HG03439 (cell line): ENCODE results near the gene CGNL1.

ENCODE experiments used
- ATAC-seq: cut with Tn5 transposase; IDR thresholded peaks from one replicate; pipeline ENCODE4 v1.9.1; 2021; ENCODE audit warnings: mild to moderate bottlenecking, moderate library complexity; ENCODE audit not compliant: unreplicated experiment

CGNL1 gene

GRCh38 chr15:57348081-57348480 is 28.2 kb upstream of the CGNL1 start:
- ATAC-seq, result no peak

- ATAC-seq, result no peak
Measured at GRCh38 chr15:57352535-57353316, 23.6 kb upstream of the CGNL1 start.

GRCh38 chr15:57353317-57353804 is 22.9 kb upstream of the CGNL1 start:
- no peak for ATAC-seq

- ATAC-seq, result no peak
Measured at GRCh38 chr15:57354436-57355123, 21.7 kb upstream of the CGNL1 start.

- no peak for ATAC-seq
Measured at GRCh38 chr15:57355259-57355658, 21.0 kb upstream of the CGNL1 start.

- ATAC-seq, result no peak
Measured at GRCh38 chr15:57356178-57356577, 20.1 kb upstream of the CGNL1 start.

GRCh38 chr15:57356636-57357035 is 19.7 kb upstream of the CGNL1 start:
- no peak for ATAC-seq

GRCh38 chr15:57357799-57358198 is 18.5 kb upstream of the CGNL1 start:
- no peak for ATAC-seq

- ATAC-seq, result no peak
Measured at GRCh38 chr15:57358571-57358970, 17.7 kb upstream of the CGNL1 start.

- no peak for ATAC-seq
Measured at GRCh38 chr15:57363661-57364060, 12.6 kb upstream of the CGNL1 start.

- no peak for ATAC-seq
Measured at GRCh38 chr15:57364282-57365007, 11.9 kb upstream of the CGNL1 start.

GRCh38 chr15:57367556-57367955 is 8.7 kb upstream of the CGNL1 start:
- ATAC-seq, result no peak

- no peak for ATAC-seq
Measured at GRCh38 chr15:57370929-57371328, 5.4 kb upstream of the CGNL1 start.

GRCh38 chr15:57373251-57373881 is 2.9 kb upstream of the CGNL1 start:
- no peak for ATAC-seq

- no peak for ATAC-seq
Measured at GRCh38 chr15:57373882-57374276, 2.4 kb upstream of the CGNL1 start.

- ATAC-seq, result no peak
Measured at GRCh38 chr15:57376696-57377477, 582 bp downstream of the CGNL1 start.

- ATAC-seq, result no peak
Measured at GRCh38 chr15:57377478-57377847, 1.2 kb downstream of the CGNL1 start.

- ATAC-seq, result no peak
Measured at GRCh38 chr15:57379487-57379886, 3.2 kb downstream of the CGNL1 start.

GRCh38 chr15:57380854-57381253 is 4.5 kb downstream of the CGNL1 start:
- ATAC-seq, result no peak

- no peak for ATAC-seq
Measured at GRCh38 chr15:57382215-57382614, 5.9 kb downstream of the CGNL1 start.
